ENCODE results near the gene SLIT1.

SLIT1 gene

GRCh38 chr10:97062456-97062855, 123.3 kb downstream of the SLIT1 start:
- DNase-seq (ENCODE audit: low read depth) = no peak

- no peak for DNase-seq (ENCODE audit: low read depth)
Observed at GRCh38 chr10:97062046-97062445, 123.7 kb downstream of the SLIT1 start.

- DNase-seq (ENCODE audit: low read depth) = no peak
Observed at GRCh38 chr10:97061423-97061822, 124.3 kb downstream of the SLIT1 start.

- DNase-seq (ENCODE audit: low read depth) = no peak
Observed at GRCh38 chr10:97060441-97061084, 125.2 kb downstream of the SLIT1 start.

- DNase-seq (ENCODE audit: low read depth) = no peak
Observed at GRCh38 chr10:97059872-97060205, 125.9 kb downstream of the SLIT1 start.

GRCh38 chr10:97059006-97059871, 126.5 kb downstream of the SLIT1 start:
- no peak for DNase-seq (ENCODE audit: low read depth)

- DNase-seq (ENCODE audit: low read depth) = no peak
Observed at GRCh38 chr10:97058521-97058920, 127.2 kb downstream of the SLIT1 start.

GRCh38 chr10:97057491-97058235, 128.1 kb downstream of the SLIT1 start:
- DNase-seq (ENCODE audit: low read depth) = no peak

- DNase-seq (ENCODE audit: low read depth) = no peak
Observed at GRCh38 chr10:97056003-97056630, 129.6 kb downstream of the SLIT1 start.

GRCh38 chr10:97053276-97053675, 132.5 kb downstream of the SLIT1 start:
- DNase-seq (ENCODE audit: low read depth) = no peak

- DNase-seq (ENCODE audit: low read depth) = no peak
Observed at GRCh38 chr10:97050956-97051496, 134.7 kb downstream of the SLIT1 start.

- DNase-seq (ENCODE audit: low read depth) = no peak
Observed at GRCh38 chr10:97050205-97050745, 135.5 kb downstream of the SLIT1 start.

- DNase-seq (ENCODE audit: low read depth) = no peak
Observed at GRCh38 chr10:97049670-97050069, 136.1 kb downstream of the SLIT1 start.

GRCh38 chr10:97048649-97049427, 136.9 kb downstream of the SLIT1 start:
- no peak for DNase-seq (ENCODE audit: low read depth)

- no peak for DNase-seq (ENCODE audit: low read depth)
Observed at GRCh38 chr10:97047788-97048187, 138.0 kb downstream of the SLIT1 start.

- no peak for DNase-seq (ENCODE audit: low read depth)
Observed at GRCh38 chr10:97047083-97047736, 138.5 kb downstream of the SLIT1 start.

GRCh38 chr10:97046456-97047082, 139.2 kb downstream of the SLIT1 start:
- DNase-seq (ENCODE audit: low read depth) = no peak

GRCh38 chr10:97043563-97043855, 142.2 kb downstream of the SLIT1 start:
- DNase-seq (ENCODE audit: low read depth) = no peak

GRCh38 chr10:97042716-97043562, 142.8 kb downstream of the SLIT1 start:
- DNase-seq (ENCODE audit: low read depth) = no peak
